Lung (tissue), 12 donors: ENCODE results near the gene DDX46. TPM values are rescaled to one million over a fixed set of nuclear protein-coding genes. Genes with fewer than 3 reads are reported as not detected.
"Not testable (repeated sequence)": the region's sequence is repeated elsewhere in the genome, so short reads cannot be mapped to it uniquely, and the experiment has no call there.

Experiments
- ATAC-seq: fragments of 200-7000 bp; cut with Tn5 transposase; one replicate; pipeline ENCODE4 v1.9.1; 2020; ENCODE audit warnings: moderate number of reproducible peaks; ENCODE audit not compliant: insufficient read depth, low FRiP score
- DNase-seq, 3 donors: peaks; one replicate each; pipeline ENCODE4 v3.0.0-alpha.2; 2013 to 2017
- H3K27ac ChIP-seq, 2 donors: one replicate each; pipeline ENCODE4 v1.5.1; 2013; ENCODE audit warnings: mild to moderate bottlenecking in 2 of 2, moderate library complexity in 2 of 2, control low read depth in 1 of 2, inconsistent platforms in 1 of 2, low read depth in 1 of 2, low read length in 1 of 2
- H3K27me3 ChIP-seq, 3 donors: one replicate each; pipeline ENCODE4 v1.5.1; 2013; ENCODE audit warnings: low read length in 2 of 3; ENCODE audit not compliant: control insufficient read depth in 3 of 3, insufficient read depth in 3 of 3
- H3K36me3 ChIP-seq, 4 donors: one replicate each; pipeline ENCODE4 v1.5.1; 2013; ENCODE audit warnings: low read length in 4 of 4, mild to moderate bottlenecking in 1 of 4, moderate library complexity in 1 of 4; ENCODE audit not compliant: control insufficient read depth in 4 of 4, insufficient read depth in 4 of 4
- H3K4me1 ChIP-seq, 5 donors: one replicate each; pipeline ENCODE4 v1.5.1; 2013; ENCODE audit warnings: low read length in 5 of 5, mild to moderate bottlenecking in 2 of 5, moderate library complexity in 1 of 5; ENCODE audit not compliant: control insufficient read depth in 5 of 5, insufficient read depth in 5 of 5
- H3K4me3 ChIP-seq: one replicate; pipeline ENCODE4 v1.5.1; 2013; ENCODE audit warnings: mild to moderate bottlenecking, control low read depth, moderate library complexity
- H3K9ac ChIP-seq, 2 donors: one replicate each; pipeline ENCODE4 v1.5.1; 2013; ENCODE audit warnings: low read length in 2 of 2, control low read depth in 1 of 2; ENCODE audit not compliant: insufficient read depth in 1 of 2
- H3K9me3 ChIP-seq, 4 donors: one replicate each; pipeline ENCODE4 v1.5.1; 2013; ENCODE audit warnings: low read length in 3 of 4, mild to moderate bottlenecking in 1 of 4, moderate library complexity in 1 of 4; ENCODE audit not compliant: control insufficient read depth in 4 of 4, insufficient read depth in 3 of 4
- WGBS, 2 donors: extraction: QIAGEN DNeasy Blood & Tissue Kit; methylation state at CpG; one replicate each; pipeline ENCODE4 v1.1.7; 2013; 5-methylcytosine and 5-hydroxymethylcytosine counted together
- polyA plus RNA-seq, 2 donors: library from polyadenylated mRNA; stranded (reverse); fragments of 200-250 nt; gene quantifications; one replicate each; pipeline ENCODE4 v1.2.1, GENCODE V29; 2013
- total RNA-seq, 2 donors: library from RNA; depleted of rRNA in 1 of 2; stranded (reverse); fragments of >200 nt in 1 of 2; gene quantifications; one replicate each; pipeline ENCODE4 v1.2.1, GENCODE V29; 2014 to 2021
- TF ChIP-seq, protein P1 (sequence below): IDR thresholded peaks from 2 replicates; pipeline ENCODE4 v1.5.1; 2012; ENCODE audit warnings: mild to moderate bottlenecking; ENCODE audit errors: control extremely low read depth, extremely low read depth
- donor health status: control.
- donor health status: control.
- donor health status: Bipolar disorder and iron deficiency.
- donor health status: healthy.
- donor health status: DM: yes; HTN: yes; CAD: no.

Gene DDX46
- total and polyA plus RNA-seq, 4 donors, result 21.8 to 73.8 (median 31.5) TPM

DNA sequence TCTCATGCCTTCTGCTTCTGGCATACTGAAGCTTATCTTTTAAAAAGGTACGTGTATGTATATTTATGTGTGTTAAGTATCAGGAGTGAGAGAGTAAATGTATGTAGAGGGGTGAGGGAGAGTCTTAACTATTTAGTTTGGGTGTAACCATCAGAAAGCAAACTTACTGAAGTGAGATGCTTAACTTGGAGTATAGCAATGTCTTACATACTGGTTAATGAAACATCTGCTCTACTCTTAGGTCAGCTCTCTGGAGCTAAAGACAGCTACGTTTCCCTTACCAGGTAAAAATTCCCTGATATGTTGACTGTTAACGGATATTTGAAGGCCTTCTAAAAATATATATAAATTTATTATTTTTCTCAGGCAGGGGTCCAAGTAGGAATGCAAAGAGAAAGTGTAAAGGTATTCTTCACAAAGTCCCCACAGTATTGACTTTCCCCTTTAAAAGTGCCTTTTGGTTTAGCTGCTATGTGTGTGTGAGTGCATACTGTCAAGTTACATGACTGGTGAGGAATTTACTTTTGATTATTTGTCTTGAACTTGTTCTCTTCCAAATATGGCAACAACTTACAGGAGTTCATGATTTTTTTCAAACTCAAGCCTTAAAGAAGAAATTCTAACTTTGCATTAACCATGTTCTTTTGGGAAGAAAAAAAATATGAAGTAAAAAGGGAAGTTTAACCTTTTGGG is 74.9 kb downstream of the DDX46 start:
- Histone ChIP-seq H3K9me3 (no peaks in the 10 kb centered on the region), H3K4me1 (peaks cover 0 to 4% (median 0%) of the 10 kb centered on the region in 5 donors), H3K36me3 (peaks cover 0 to 10% (median 5%) of the 10 kb centered on the region in 4 donors), H3K27ac (no peak overlapping the region), H3K9ac (no peak overlapping the region), H3K27me3 (no peaks in the 10 kb centered on the region), H3K4me3 (no peak overlapping the region)
- TF ChIP-seq, protein P1, sequence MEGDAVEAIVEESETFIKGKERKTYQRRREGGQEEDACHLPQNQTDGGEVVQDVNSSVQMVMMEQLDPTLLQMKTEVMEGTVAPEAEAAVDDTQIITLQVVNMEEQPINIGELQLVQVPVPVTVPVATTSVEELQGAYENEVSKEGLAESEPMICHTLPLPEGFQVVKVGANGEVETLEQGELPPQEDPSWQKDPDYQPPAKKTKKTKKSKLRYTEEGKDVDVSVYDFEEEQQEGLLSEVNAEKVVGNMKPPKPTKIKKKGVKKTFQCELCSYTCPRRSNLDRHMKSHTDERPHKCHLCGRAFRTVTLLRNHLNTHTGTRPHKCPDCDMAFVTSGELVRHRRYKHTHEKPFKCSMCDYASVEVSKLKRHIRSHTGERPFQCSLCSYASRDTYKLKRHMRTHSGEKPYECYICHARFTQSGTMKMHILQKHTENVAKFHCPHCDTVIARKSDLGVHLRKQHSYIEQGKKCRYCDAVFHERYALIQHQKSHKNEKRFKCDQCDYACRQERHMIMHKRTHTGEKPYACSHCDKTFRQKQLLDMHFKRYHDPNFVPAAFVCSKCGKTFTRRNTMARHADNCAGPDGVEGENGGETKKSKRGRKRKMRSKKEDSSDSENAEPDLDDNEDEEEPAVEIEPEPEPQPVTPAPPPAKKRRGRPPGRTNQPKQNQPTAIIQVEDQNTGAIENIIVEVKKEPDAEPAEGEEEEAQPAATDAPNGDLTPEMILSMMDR, result no peak
- DNase-seq (peak in 2 of 3 donors; percentile 40 to 64), ATAC-seq (no peak)
- 71 to 81% methylated on average over 3 of the region's 3 CpGs for WGBS, 2 donors

DNA sequence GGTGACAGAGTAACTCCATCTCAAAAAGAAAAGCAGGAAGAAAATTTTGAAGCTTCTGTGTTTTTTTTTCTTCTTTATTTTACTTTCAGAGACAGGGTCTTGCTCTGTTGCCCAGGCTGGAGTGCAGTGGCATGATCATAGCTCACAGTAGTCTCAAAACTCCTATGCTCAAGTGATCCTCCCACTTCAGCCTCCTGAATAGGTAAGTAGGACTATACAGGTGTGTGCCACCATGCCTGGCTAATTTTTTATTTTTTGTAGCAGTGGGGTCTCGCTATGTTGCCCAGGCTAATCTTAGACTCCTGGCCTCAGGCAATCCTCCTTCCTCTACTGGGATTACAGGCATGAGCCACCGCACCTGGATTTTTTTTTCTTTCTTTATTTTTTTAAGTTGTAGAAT is 77.0 kb downstream of the DDX46 start:
- Histone ChIP-seq H3K36me3 (peaks cover 0 to 8% (median 6%) of the 10 kb centered on the region in 4 donors), H3K9ac (no peak overlapping the region), H3K27me3 (no peaks in the 10 kb centered on the region), H3K4me3 (no peak overlapping the region), H3K27ac (no peak overlapping the region), H3K4me1 (peaks cover 0 to 4% (median 0%) of the 10 kb centered on the region in 5 donors), H3K9me3 (no peaks in the 10 kb centered on the region)
- TF ChIP-seq, protein P1, result no peak
- no peak for DNase-seq
- no peak for ATAC-seq
- WGBS, 2 donors, result 98 to 100% methylated on average over 2 of the region's 2 CpGs

DNA sequence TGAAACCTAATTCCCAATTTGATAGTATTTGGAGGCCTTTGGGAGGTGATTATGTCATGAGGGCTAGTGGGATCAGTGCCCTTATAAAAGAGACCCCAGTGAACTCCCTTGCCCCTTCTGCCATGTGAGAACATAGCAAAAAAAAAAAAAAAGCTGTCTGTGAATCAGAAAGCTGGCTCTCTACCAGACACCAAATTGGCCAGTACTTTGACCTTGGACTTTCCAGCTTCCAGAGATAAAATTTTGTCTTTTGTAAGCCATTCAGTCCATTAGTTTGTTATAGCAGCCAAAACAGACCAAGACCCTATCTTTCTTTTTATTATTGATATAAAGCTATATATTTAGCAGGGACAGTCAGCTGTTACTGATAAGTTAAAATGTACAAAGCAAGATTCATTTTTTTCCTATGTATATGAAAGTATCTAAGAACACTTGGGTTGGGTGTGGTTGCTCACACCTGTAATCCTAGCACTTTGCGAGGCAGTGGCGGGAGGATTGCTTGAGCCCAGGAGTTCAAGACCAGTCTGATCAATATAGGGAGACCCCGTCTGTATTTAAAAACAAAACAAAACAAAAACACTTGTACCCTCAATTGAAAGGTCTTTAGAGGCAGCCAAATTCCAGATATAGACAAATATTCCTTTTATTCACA is 79.1 kb downstream of the DDX46 start:
- Histone ChIP-seq H3K4me3 (no peak overlapping the region), H3K9me3 (no peaks in the 10 kb centered on the region), H3K9ac (no peak overlapping the region), H3K27ac (no peak overlapping the region), H3K4me1 (peaks cover 0 to 4% (median 0%) of the 10 kb centered on the region in 5 donors), H3K36me3 (peaks cover 0 to 9% (median 5%) of the 10 kb centered on the region in 4 donors), H3K27me3 (no peaks in the 10 kb centered on the region)
- no peak for ATAC-seq
- WGBS, 2 donors, result 89 to 96% methylated on average over 3 of the region's 3 CpGs
- DNase-seq, result no peak
- TF ChIP-seq, protein P1, result no peak

DNA sequence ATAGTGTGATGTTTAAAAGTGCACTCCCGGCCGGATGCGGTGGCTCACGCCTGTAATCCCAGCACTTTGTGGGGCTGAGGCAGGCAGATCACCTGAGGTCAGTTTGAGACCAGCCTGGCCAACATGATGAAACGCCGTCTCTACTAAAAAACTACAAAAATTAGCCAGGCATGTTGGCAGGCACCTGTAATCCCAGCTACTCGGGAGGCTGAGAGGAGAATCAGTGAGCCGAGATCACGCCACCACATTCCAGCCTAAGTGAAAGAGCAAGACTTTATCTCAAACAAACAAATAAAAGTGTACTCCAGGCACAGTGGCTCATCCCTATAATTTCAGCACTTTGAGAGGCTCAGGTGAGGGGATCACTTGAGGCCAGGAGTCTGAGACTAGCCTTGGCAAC is 79.8 kb downstream of the DDX46 start:
- not testable (repeated sequence) for H3K4me3 ChIP-seq, H3K36me3 ChIP-seq, H3K27ac ChIP-seq, DNase-seq, H3K4me1 ChIP-seq, H3K27me3 ChIP-seq, H3K9ac ChIP-seq, H3K9me3 ChIP-seq
- WGBS, 2 donors, result 77 to 90% methylated on average over 9 of the region's 9 CpGs
- peak; percentile 39 for ATAC-seq
